ENCODE results near the gene FOXG1.

DNA sequence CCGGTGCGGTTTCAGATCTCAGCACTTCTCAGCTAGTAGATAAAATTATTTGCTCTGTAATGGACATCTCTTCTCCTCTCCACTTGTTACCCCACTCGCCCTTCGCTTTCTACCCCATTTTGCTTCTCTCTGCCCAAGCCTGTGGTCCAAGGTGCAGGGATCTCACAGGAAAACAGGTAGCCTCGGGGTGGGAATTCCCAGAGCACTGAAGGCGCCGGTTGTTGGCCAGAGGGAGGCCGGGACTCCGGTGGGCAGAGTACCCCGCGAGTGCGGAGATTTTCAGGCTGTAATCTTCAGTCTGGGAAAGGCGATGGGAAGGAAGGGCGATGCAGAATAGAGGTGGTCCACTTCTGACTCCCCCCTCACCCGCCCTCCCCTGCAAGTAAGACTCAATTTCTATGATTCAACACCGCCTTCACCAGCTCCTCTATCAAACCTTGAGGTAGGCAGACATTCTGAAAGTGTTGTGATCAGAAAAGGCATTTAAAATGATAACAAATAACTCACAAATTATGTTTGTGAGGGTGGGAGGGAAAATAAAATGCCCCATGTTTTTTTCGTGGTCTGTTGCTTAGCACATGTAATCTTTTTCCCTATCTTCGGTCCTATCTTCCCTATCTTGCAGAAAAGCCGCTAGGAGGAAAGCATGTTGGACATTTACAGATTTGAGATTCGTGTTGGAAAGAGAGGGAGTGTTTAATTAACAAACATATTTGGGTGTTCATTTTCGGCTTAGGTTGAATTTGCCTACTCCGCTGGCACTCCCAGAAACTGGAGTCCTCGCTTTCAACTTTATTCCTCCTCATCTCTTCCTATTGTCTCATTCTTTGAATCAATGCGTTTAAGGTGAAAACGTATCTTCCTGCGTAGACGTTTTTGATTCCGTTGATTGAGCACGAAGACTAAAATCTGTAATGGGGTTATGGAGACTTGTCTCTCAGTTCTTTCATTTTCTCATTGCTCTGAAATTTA lies 8.5 kb downstream of the FOXG1 start:
- TF ChIP-seq, protein P1, sequence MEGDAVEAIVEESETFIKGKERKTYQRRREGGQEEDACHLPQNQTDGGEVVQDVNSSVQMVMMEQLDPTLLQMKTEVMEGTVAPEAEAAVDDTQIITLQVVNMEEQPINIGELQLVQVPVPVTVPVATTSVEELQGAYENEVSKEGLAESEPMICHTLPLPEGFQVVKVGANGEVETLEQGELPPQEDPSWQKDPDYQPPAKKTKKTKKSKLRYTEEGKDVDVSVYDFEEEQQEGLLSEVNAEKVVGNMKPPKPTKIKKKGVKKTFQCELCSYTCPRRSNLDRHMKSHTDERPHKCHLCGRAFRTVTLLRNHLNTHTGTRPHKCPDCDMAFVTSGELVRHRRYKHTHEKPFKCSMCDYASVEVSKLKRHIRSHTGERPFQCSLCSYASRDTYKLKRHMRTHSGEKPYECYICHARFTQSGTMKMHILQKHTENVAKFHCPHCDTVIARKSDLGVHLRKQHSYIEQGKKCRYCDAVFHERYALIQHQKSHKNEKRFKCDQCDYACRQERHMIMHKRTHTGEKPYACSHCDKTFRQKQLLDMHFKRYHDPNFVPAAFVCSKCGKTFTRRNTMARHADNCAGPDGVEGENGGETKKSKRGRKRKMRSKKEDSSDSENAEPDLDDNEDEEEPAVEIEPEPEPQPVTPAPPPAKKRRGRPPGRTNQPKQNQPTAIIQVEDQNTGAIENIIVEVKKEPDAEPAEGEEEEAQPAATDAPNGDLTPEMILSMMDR (IDR thresholded peaks at IDR 0.05; ENCODE audit: borderline replicate concordance, extremely low read depth, low read length, poor library complexity, severe bottlenecking): no peak
- TF ChIP-seq EZH2 (IDR thresholded peaks at IDR 0.05; ENCODE audit: borderline replicate concordance, low read depth, low read length, severe bottlenecking): no peak
